Esophagus muscularis mucosa (tissue), 4 donors: ENCODE results near the gene C1orf21. TPM values are rescaled to one million over a fixed set of nuclear protein-coding genes. Genes with fewer than 3 reads are reported as not detected.

ENCODE experiments used
- DNase-seq: peaks from one replicate; pipeline ENCODE4 v3.0.0-alpha.2; 2017; ENCODE audit errors: extremely low spot score
- H3K27ac ChIP-seq, 4 donors: fragments of 200-600 bp; sonication (generic); replicated peaks in 1 of 4; 1 replicate in 3 of 4; 2 replicates in 1 of 4; pipeline ENCODE4 v1.5.1; 2016 to 2019; ENCODE audit warnings: mild to moderate bottlenecking in 1 of 4
- H3K27me3 ChIP-seq, 4 donors: fragments of 200-600 bp; sonication (generic); one replicate each; pipeline versions ENCODE4 v1.5.1 to v1.6.0; 2016 to 2019
- H3K36me3 ChIP-seq, 4 donors: fragments of 200-600 bp; sonication (generic); one replicate each; pipeline ENCODE4 v1.5.1; 2016 to 2019
- H3K4me1 ChIP-seq, 4 donors: fragments of 200-600 bp; sonication (generic); one replicate each; pipeline ENCODE4 v1.5.1; 2016 to 2019
- H3K4me3 ChIP-seq, 4 donors: fragments of 200-600 bp; sonication (generic); 1 replicate in 2 of 4; 2 replicates in 2 of 4; pipeline ENCODE4 v1.5.1; 2016 to 2019; ENCODE audit warnings: mild to moderate bottlenecking in 4 of 4, moderate library complexity in 1 of 4
- H3K9me3 ChIP-seq, 4 donors: fragments of 200-600 bp; sonication (generic); 1 replicate in 3 of 4; 2 replicates in 1 of 4; pipeline ENCODE4 v1.5.1; 2016 to 2019
- EP300 ChIP-seq: sonication (generic); formaldehyde crosslinking; IDR thresholded peaks from one replicate; pipeline ENCODE4 v1.6.1; 2017; ENCODE audit warnings: antibody characterized with exemption
- POLR2A ChIP-seq: fragments of 450-650 bp; IDR thresholded peaks from one replicate; pipeline ENCODE4 v1.6.1; 2017; ENCODE audit warnings: antibody characterized with exemption, moderate library complexity, mild to moderate bottlenecking, low read depth
- POLR2AphosphoS5 ChIP-seq, 2 donors: sonication (generic); formaldehyde crosslinking; IDR thresholded peaks; one replicate each; pipeline ENCODE4 v1.6.1; 2017; ENCODE audit warnings: antibody characterized with exemption in 2 of 2
- WGBS: methylation state at CpG from one replicate; pipeline ENCODE4 v1.1.5; 2018; 5-methylcytosine and 5-hydroxymethylcytosine counted together
- intact Hi-C: fragments of 100-400 bp; cut with DNase I; formaldehyde crosslinking; loops from one replicate; pipeline ENCODE4 v1.15.1; 2023
- total RNA-seq, 4 donors: library from RNA; depleted of rRNA; stranded (reverse); fragments of >200 nt; gene quantifications; one replicate each; pipeline versions ENCODE4 v1.1.0 to v1.2.1, GENCODE V29; 2016
- TF ChIP-seq, protein P1 (sequence below), 3 experiments: fragments of 200-600 bp in 2 of 3; fragments of 450-650 bp in 1 of 3; sonication (generic) in 2 of 3; IDR thresholded peaks; one replicate each; pipeline ENCODE4 v1.5.1; 2017 to 2019; ENCODE audit warnings: antibody characterized with exemption in 3 of 3, mild to moderate bottlenecking in 2 of 3, moderate library complexity in 1 of 3

C1orf21 gene
- total RNA-seq, 4 donors from 2014 or later = 39.5 to 91.7 (median 58.8) TPM

DNA sequence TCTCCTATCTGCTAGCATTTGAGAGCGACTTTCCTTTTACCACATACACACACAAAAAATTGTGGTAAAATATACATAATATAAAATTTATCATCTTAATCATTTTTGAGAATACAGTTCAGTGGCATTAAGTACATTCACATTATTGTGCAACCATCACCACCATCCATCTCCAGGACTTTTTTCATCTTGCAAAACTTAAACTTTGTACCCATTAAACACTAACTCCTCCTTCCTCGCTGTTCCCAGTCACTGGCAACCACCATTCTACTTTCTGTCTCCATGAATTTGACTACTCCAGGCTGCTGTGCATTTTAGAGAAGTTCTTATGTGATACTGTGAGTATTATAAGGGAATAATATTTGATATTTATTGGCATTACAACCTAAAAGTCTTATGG is 181.3 kb downstream of the C1orf21 start:
- peaks cover 0 to 8% (median 0%) of the 10 kb centered on the region in 4 donors for H3K36me3 ChIP-seq
- H3K27ac ChIP-seq = no peak overlapping the region
- peaks cover 1 to 7% (median 5%) of the 10 kb centered on the region in 4 donors for H3K4me1 ChIP-seq
- no peaks in the 10 kb centered on the region for H3K9me3 ChIP-seq
- TF ChIP-seq POLR2AphosphoS5 (IDR thresholded peaks at IDR 0.05) (no peak), POLR2A (no peak), EP300 (no peak)
- TF ChIP-seq, protein P1, sequence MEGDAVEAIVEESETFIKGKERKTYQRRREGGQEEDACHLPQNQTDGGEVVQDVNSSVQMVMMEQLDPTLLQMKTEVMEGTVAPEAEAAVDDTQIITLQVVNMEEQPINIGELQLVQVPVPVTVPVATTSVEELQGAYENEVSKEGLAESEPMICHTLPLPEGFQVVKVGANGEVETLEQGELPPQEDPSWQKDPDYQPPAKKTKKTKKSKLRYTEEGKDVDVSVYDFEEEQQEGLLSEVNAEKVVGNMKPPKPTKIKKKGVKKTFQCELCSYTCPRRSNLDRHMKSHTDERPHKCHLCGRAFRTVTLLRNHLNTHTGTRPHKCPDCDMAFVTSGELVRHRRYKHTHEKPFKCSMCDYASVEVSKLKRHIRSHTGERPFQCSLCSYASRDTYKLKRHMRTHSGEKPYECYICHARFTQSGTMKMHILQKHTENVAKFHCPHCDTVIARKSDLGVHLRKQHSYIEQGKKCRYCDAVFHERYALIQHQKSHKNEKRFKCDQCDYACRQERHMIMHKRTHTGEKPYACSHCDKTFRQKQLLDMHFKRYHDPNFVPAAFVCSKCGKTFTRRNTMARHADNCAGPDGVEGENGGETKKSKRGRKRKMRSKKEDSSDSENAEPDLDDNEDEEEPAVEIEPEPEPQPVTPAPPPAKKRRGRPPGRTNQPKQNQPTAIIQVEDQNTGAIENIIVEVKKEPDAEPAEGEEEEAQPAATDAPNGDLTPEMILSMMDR (IDR thresholded peaks at IDR 0.05) = no peak
- 92% methylated on average over 2 of the region's 2 CpGs for WGBS
- intact Hi-C loops = loop anchor here (5.0 kb wide), 1 partner anchor 491 kb away; no protein-coding TSS in a partner anchor
- no peaks in the 10 kb centered on the region for H3K27me3 ChIP-seq
- DNase-seq = no peak
- no peak overlapping the region for H3K4me3 ChIP-seq

DNA sequence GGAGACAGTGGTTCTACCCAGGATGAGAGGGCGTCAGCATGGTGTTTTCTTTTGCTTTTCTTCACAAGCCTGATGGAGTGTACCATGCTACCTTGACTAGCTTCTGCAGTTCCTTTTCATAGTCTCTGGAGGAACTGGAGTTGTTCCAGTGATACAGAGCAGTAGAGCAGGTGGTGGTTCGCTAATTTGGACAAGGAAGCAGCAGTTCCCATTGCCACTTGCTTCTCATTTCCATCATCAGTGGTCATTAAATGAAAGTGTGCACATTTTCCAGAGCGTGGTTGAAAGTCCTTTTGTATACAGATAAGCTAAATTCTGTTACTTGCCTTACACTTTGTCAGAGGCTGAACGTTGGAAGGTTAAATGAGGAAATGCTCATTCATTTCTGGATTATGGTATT is 182.3 kb downstream of the C1orf21 start:
- TF ChIP-seq, protein P1 (IDR thresholded peaks at IDR 0.05) = no peak
- TF ChIP-seq POLR2AphosphoS5 (IDR thresholded peaks at IDR 0.05) (no peak), EP300 (no peak), POLR2A (no peak)
- no peak for DNase-seq
- 81% methylated on average over 4 of the region's 4 CpGs for WGBS
- Histone ChIP-seq H3K27me3 (no peaks in the 10 kb centered on the region), H3K4me1 (peaks cover 0 to 3% (median 0%) of the 10 kb centered on the region in 4 donors), H3K9me3 (no peaks in the 10 kb centered on the region), H3K36me3 (peaks cover 0 to 8% (median 0%) of the 10 kb centered on the region in 4 donors), H3K4me3 (no peak overlapping the region), H3K27ac (no peak overlapping the region)
- intact Hi-C loops = loop anchor here (5.0 kb wide), 1 partner anchor 492 kb away; no protein-coding TSS in a partner anchor

GRCh38 chr1:184574588-184574987 is 187.8 kb downstream of the C1orf21 start:
- no peaks in the 10 kb centered on the region for H3K27me3 ChIP-seq
- TF ChIP-seq EP300 = no peak
- no peak for TF ChIP-seq POLR2A
- TF ChIP-seq, protein P1 (IDR thresholded peaks at IDR 0.05) = no peak
- TF ChIP-seq POLR2AphosphoS5 (IDR thresholded peaks at IDR 0.05) = no peak
- peak overlapping the region in 3 of 4 donors; percentile 34 to 52 (median 42) for H3K27ac ChIP-seq
- WGBS = 83% methylated on average over 8 of the region's 8 CpGs
- no peak for DNase-seq
- intact Hi-C loops = no loop called here
- H3K9me3 ChIP-seq = no peaks in the 10 kb centered on the region
- H3K4me1 ChIP-seq = peaks cover 0 to 31% (median 28%) of the 10 kb centered on the region in 4 donors
- no peak overlapping the region for H3K4me3 ChIP-seq
- H3K36me3 ChIP-seq = no peaks in the 10 kb centered on the region

GRCh38 chr1:184576822-184577221 is 190.0 kb downstream of the C1orf21 start:
- 83% methylated on average over 6 of the region's 6 CpGs for WGBS
- H3K9me3 ChIP-seq = peaks cover 0 to 4% (median 0%) of the 10 kb centered on the region in 4 donors
- H3K27me3 ChIP-seq = no peaks in the 10 kb centered on the region
- intact Hi-C loops = no loop called here
- peaks cover 0 to 31% (median 28%) of the 10 kb centered on the region in 4 donors for H3K4me1 ChIP-seq
- H3K27ac ChIP-seq = peak overlapping the region; percentile 14 to 64 (median 60)
- H3K36me3 ChIP-seq = no peaks in the 10 kb centered on the region
- TF ChIP-seq EP300 (no peak), POLR2A (no peak), POLR2AphosphoS5 (IDR thresholded peaks at IDR 0.05) (no peak)
- TF ChIP-seq, protein P1 (IDR thresholded peaks at IDR 0.05) = no peak
- DNase-seq = no peak
- H3K4me3 ChIP-seq = no peak overlapping the region

- Histone ChIP-seq H3K27me3 (no peaks in the 10 kb centered on the region), H3K4me3 (no peak overlapping the region), H3K27ac (peak overlapping the region; percentile 14 to 64 (median 60)), H3K4me1 (peaks cover 0 to 34% (median 28%) of the 10 kb centered on the region in 4 donors), H3K36me3 (no peaks in the 10 kb centered on the region), H3K9me3 (peaks cover 0 to 4% (median 0%) of the 10 kb centered on the region in 4 donors)
- intact Hi-C loops = no loop called here
- TF ChIP-seq POLR2AphosphoS5 (IDR thresholded peaks at IDR 0.05) (no peak), EP300 (no peak), POLR2A (no peak)
- TF ChIP-seq, protein P1 (IDR thresholded peaks at IDR 0.05) = no peak
- no peak for DNase-seq
- WGBS = 71% methylated on average over 6 of the region's 6 CpGs
These were observed 190.5 kb downstream of the C1orf21 start for GRCh38 chr1:184577319-184577718.
